SIG-M5 treated with dmso at 0.1 percent for 504 hours (cell line): Measurements from ENCODE around the gene CLMN.

Experiments
- DNase-seq: peaks from one replicate; lab custom pipeline; 2025; ENCODE audit not compliant: unreplicated experiment; lab: John Stamatoyannopoulos, UW

CLMN gene

DNA sequence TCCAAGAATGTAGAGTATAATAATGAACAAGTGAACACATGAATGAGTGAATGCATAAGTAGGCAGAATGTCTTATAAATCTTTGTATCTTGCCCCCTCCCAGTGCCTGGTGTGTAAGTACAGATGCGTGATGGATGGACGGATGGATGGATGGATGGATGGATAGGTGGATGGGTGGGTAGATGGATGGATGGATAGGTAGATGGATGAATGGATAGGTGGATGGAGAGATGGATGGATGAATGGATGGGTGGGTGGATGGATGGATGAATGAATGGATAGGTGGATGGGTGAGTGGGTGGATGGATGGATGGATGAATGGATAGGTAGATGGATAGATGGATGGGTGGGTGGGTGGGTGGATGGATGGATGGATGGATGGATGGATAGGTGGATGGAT, 74.4 kb downstream of the CLMN start:
- DNase-seq = no peak

DNA sequence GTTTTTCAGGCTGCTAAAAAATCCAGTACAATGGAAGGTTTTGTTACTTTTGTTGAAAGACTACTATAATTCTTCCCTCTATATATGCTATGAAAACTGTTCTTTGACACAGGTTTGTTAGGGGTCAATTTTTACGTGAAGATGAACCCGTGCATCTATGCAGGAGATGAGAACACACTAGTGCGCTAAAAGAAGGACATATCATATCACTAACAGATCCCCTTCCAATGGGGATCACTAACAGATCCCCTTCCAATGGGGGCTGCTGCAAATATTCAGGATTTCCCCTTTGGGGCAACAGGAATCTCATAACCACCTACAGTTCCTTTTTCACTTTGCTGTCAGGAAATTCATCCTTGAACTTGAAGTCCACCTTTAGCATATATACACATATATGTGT, 75.1 kb downstream of the CLMN start:
- DNase-seq = no peak

GRCh38 chr14:95242870-95243269, 76.8 kb downstream of the CLMN start:
- DNase-seq = no peak

GRCh38 chr14:95240859-95241813, 78.6 kb downstream of the CLMN start:
- peak; percentile 31 for DNase-seq

GRCh38 chr14:95238487-95239298, 81.0 kb downstream of the CLMN start:
- no peak for DNase-seq

DNA sequence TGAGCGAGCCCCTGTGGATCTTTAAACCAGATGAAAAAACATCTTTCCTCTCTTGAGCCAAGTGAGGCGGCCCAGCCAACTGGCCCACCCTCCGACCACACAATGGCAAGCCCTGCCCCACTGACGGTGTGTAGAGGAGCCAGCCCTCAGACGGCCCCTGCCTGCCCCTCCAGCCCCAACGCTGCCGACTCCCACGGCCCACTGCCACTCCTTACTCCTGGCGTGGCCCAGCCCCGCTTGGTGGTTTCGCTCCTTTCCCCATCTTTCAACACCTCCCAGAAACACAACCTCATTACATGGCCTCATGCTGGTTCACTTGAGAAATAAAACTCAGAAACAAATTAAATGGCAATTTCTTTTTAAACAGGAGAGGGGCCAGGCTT, 81.8 kb downstream of the CLMN start:
- no peak for DNase-seq

- no peak for DNase-seq
Measured at GRCh38 chr14:95237121-95237957, 82.4 kb downstream of the CLMN start.

DNA sequence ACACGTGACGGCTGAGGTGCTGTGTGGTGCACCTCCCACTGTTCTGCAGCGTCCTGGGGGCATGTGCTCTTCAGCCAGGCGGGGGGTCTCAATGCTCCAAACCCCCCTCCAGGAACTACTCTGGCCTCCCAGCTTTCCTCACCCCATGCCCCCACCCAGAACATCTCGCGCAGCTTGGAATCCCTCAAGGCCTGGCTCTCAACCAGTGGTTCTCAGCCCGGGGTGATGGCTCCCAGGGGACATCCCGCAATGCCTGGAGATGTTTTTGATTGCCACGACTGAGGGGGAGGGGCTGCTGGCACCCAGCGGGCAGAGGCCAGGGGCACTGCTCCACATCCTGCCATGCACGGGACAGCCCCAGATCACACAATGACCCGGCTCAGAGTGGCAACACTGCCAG, 83.5 kb downstream of the CLMN start:
- no peak for DNase-seq

- DNase-seq = no peak
Measured at GRCh38 chr14:95235767-95236166, 83.9 kb downstream of the CLMN start.

DNA sequence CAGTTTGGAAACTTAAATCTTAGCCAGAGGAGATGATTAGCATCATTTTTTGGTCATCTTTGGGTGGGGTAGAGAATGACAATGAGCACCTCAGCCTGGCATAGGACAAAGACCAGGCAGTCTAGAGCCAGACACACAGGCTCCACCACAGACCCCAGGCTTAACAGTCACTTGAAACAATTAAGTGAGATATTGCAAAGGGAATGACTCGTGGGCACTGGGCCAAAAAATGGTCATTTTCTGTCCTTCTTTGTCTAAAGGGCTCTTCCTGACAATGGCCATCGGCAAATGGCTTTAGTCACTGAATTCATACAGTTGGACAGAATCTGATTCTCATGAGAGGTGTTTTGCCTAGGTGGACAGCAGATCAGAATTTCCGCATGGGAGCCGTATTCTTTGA, 84.4 kb downstream of the CLMN start:
- DNase-seq = no peak

DNA sequence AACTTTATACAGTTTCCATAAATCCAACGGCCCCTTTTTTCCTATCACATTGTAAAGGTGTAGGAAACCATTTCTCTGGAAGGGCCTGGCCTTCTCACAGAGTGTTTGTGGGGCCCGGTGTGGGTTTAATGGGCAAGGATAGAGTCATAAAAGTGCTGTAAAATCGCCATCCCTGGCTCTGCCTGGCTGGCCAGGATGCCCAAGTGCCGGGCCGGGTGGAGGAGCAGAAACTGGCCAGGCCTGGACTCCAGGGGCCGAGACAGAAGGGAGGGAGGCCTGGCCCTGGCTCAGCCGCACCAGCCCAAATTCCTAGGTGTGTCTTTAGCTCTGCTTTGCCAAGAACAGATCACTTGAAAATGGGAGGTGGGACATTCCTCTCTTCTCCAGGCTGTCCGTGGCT, 85.3 kb downstream of the CLMN start:
- DNase-seq = no peak

GRCh38 chr14:95233702-95234241, 85.9 kb downstream of the CLMN start:
- no peak for DNase-seq

DNA sequence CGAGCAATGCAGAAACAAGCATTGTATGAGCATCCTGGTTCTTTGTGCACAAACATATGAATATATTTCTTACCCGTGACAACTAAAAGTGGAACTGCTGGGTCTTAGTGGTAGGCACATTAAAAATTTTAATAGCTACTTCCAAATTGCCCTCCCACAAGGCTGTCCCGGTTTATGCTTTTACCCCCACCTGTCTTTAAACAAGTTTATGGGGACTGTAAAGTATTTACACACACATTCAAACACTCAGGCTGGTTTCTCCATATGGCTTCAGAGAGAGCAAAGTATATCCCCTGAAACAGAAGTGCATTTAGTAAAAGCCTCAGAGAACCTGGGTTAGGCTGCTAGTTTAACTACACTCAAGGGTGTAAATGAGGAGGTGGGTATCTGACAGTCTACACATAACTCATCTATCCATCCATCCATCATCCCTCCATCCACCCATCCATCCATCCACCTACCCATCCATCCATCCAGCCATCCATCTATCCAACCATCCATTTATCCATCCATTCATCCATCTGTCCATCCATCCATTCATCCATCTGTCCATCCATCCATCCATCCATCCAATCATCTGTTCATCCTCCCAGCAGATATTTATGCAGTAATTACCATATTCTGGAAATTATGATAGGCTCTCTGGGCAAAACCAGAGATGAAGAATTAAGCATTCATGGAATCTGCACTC, 86.7 kb downstream of the CLMN start:
- DNase-seq = no peak

- no peak for DNase-seq
Measured at GRCh38 chr14:95231966-95232633, 87.6 kb downstream of the CLMN start.

- no peak for DNase-seq
Measured at GRCh38 chr14:95229749-95230148, 90.0 kb downstream of the CLMN start.

DNA sequence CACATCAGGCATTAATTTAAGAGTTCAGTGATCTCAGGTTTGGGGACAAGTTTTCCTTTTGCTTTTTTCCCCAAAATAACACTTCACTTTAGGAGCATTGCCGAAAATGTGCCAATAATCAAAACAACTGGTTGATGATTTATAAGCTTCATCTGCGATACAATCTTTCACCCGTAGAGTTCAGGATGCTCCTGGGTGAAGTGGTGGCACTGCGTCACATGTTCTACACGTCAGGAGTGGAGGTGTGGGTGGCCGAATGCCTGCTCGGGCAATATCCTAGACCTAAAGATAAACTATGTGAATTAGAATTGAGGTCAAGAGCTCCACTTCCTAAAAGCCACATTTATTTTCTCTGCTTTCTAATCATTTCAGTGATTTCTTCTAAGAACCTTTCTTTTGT, 91.5 kb downstream of the CLMN start:
- DNase-seq = no peak

GRCh38 chr14:95227279-95227860, 92.3 kb downstream of the CLMN start:
- no peak for DNase-seq

GRCh38 chr14:95226801-95227200, 92.9 kb downstream of the CLMN start:
- DNase-seq = no peak

DNA sequence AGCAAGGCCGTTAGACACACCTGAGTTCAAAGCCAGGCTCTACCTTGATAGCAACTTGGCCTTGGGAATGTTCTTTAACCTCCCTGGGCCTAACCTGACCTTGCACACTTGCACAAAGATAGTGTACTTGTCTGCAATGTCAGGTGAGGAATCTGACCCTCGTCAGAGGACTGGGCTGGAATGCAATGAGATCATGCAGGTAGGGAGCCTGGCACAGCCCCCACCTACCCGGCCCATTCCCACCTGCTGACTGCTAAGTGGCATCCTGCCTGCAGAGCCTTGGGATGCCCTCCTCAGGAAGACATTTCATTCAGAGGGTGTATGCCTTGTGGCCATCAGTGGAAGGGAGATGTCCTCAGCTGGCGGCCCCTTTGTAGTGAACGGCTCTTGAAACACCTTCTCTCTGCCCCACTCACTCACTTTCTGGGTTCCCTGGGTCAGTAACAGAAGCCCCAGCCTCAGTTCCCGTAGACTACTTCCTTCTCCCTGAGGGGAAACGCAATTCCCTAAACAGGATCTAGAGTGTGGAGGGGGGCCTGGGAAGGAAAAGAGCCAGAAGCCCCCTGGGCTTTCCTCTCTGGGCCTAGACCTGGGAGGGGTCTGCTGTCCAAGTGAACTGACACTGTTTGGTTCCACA, 94.3 kb downstream of the CLMN start:
- DNase-seq = no peak
